ENCODE measurements around the gene SNX14. TPM values are rescaled to one million over a fixed set of nuclear protein-coding genes. Genes with fewer than 3 reads are reported as not detected.

SNX14 gene
- total RNA-seq, 1 experiment from 2014 or later = 84.8 TPM

GRCh38 chr6:85574932-85575598 is 18.6 kb downstream of the SNX14 start:
- RAD21 ChIA-PET (ENCODE audit: low non-redundant PET in 1 of 2, low total read pairs in 2 of 2, uncharacterized antibody in 2 of 2, unreplicated experiment in 2 of 2) = no interaction called here
- no peak overlapping the region for H3K9ac ChIP-seq (ENCODE audit: low read length)
- ATAC-seq = no peak
- peaks cover 0 to 4% of the 10 kb centered on the region in 2 experiments; a peak in 3 of 4 replicates for H3K4me1 ChIP-seq (ENCODE audit: control insufficient read depth in 1 of 2, insufficient read depth in 2 of 2, low read length in 2 of 2)
- no peaks in the 10 kb centered on the region for H3K9me2 ChIP-seq (ENCODE audit: insufficient read depth)
- H2AFZ ChIP-seq (ENCODE audit: low read depth, low read length, poor library complexity, severe bottlenecking) = no peak overlapping the region
- no peak for TF ChIP-seq SP1 (IDR thresholded peaks at IDR 0.05; ENCODE audit: low read depth)
- no peak for TF ChIP-seq ELF1 (IDR thresholded peaks at IDR 0.05; ENCODE audit: borderline replicate concordance, low read depth)
- TF ChIP-seq FOSL1 (IDR thresholded peaks at IDR 0.05; ENCODE audit: low read depth) = no peak
- no peak for TF ChIP-seq RAD21 (IDR thresholded peaks at IDR 0.05; ENCODE audit: low read depth)
- no peak for TF ChIP-seq EZH2phosphoT487 (IDR thresholded peaks at IDR 0.05; ENCODE audit: borderline replicate concordance)
- TF ChIP-seq MAX (IDR thresholded peaks at IDR 0.05) = no peak
- no peak for TF ChIP-seq POLR2AphosphoS5 (IDR thresholded peaks at IDR 0.05; ENCODE audit: low read depth, low read length)
- no peak for TF ChIP-seq TCF7L2 (IDR thresholded peaks at IDR 0.05; ENCODE audit: borderline replicate concordance, extremely low read depth, insufficient read depth, insufficient read length)
- no peak for TF ChIP-seq SIN3A (IDR thresholded peaks at IDR 0.05; ENCODE audit: low read depth)
- TF ChIP-seq SRF (IDR thresholded peaks at IDR 0.05; ENCODE audit: low read depth) = no peak
- no peak for TF ChIP-seq POLR2A (IDR thresholded peaks at IDR 0.05; ENCODE audit: borderline replicate concordance, extremely low read depth, insufficient read depth, insufficient read length)
- TF ChIP-seq EZH2 (IDR thresholded peaks at IDR 0.05) = no peak
- no peak for TF ChIP-seq YY1 (IDR thresholded peaks at IDR 0.05; ENCODE audit: extremely low read depth, insufficient replicate concordance, low read depth, low read length)
- no peak for TF ChIP-seq JUND (IDR thresholded peaks at IDR 0.05)
- no peak for TF ChIP-seq CTCF (IDR thresholded peaks at IDR 0.05 in 2 of 3, conservative IDR thresholded peaks at IDR 0.05 in 1 of 3; ENCODE audit: borderline replicate concordance in 1 of 3, insufficient read depth in 1 of 3, low read depth in 2 of 3, low read length in 2 of 3)
- no peak for TF ChIP-seq REST (IDR thresholded peaks at IDR 0.05; ENCODE audit: low read depth)
- TF ChIP-seq CEBPB (IDR thresholded peaks at IDR 0.05; ENCODE audit: low read depth) = no peak
- no peak for TF ChIP-seq CBX3 (IDR thresholded peaks at IDR 0.05; ENCODE audit: low read depth)
- no peak for TF ChIP-seq EGR1 (IDR thresholded peaks at IDR 0.05; ENCODE audit: low read depth)
- intact Hi-C loops (cut with micrococcal nuclease) = no loop called here
- BruUV-seq (replicated peaks) = no TSS peak
- H3K4me3 ChIP-seq (replicated peaks in 1 of 2; ENCODE audit: low read depth in 1 of 2, low read length in 2 of 2) = no peak overlapping the region
- H3K79me2 ChIP-seq (ENCODE audit: insufficient read depth, low read length) = peaks cover 83% of the 10 kb centered on the region
- H3K27ac ChIP-seq (ENCODE audit: low read depth, low read length) = no peak overlapping the region
- CTCF ChIA-PET = no interaction called here
- H3K4me2 ChIP-seq (ENCODE audit: low read length) = no peak overlapping the region
- H4K20me1 ChIP-seq (ENCODE audit: insufficient read depth) = no peaks in the 10 kb centered on the region
- peaks cover 0 to 8% of the 10 kb centered on the region in 2 experiments; a peak in 2 of 4 replicates for H3K36me3 ChIP-seq (ENCODE audit: control insufficient read depth in 1 of 2, insufficient read depth in 2 of 2, low read length in 2 of 2)
- no peak for DNase-seq (ENCODE audit: low read depth, low spot score)
- no peaks in the 10 kb centered on the region; a peak in 1 of 4 replicates for H3K9me3 ChIP-seq (ENCODE audit: control insufficient read depth in 1 of 2, insufficient read depth in 1 of 2, low read depth in 1 of 2, low read length in 2 of 2)
- POLR2A ChIA-PET = no interaction called here
- H3K27me3 ChIP-seq (ENCODE audit: insufficient read depth, low read length) = no peaks in the 10 kb centered on the region
